HCT116 (cell line): ENCODE results near the gene LCAT. TPM values are rescaled to one million over a fixed set of nuclear protein-coding genes. Genes with fewer than 3 reads are reported as not detected.

Experiments
- ATAC-seq: fragments of 200-7000 bp; cut with Tn5 transposase; 2 replicates; pipeline ENCODE4 v1.9.1; 2020; ENCODE audit warnings: mild to moderate bottlenecking, moderate library complexity
- BruUV-seq: library from RNA; stranded (reverse); fragments of 400-500 nt; replicated peaks from 2 replicates; lab custom pipeline; 2021; lab: Mats Ljungman, UMichigan
- CTCF ChIA-PET: fragments of 300-600 bp; sonication (Branson Sonifier 250); formaldehyde crosslinking; loops from one replicate; lab custom pipeline; 2021; ENCODE audit warnings: antibody characterized with exemption; lab: Charles Lee
- POLR2A ChIA-PET: fragments of 300-600, 350-600 bp; sonication (Branson Sonifier 250); formaldehyde crosslinking; loops from one replicate; lab custom pipeline; 2021; ENCODE audit warnings: antibody characterized with exemption; lab: Charles Lee
- RAD21 ChIA-PET, 2 experiments: fragments of 300-600 bp; sonication (Branson Sonifier 250); formaldehyde crosslinking; loops; one replicate each; lab custom pipeline; 2023; ENCODE audit warnings: low total read pairs in 2 of 2; ENCODE audit not compliant: uncharacterized antibody in 2 of 2, unreplicated experiment in 2 of 2, low non-redundant PET in 1 of 2; lab: Charles Lee
- DNase-seq: peaks from one replicate; pipeline ENCODE4 v3.0.0-alpha.2; 2010; ENCODE audit warnings: low read depth, low spot score
- H2AFZ ChIP-seq: fragments of 200-600 bp; shearing (Covaris generic), sonication (generic); 2 replicates; pipeline ENCODE4 v1.6.1; 2017; ENCODE audit warnings: low read depth, mixed run types, mixed read lengths, antibody characterized with exemption, low read length; ENCODE audit not compliant: poor library complexity, severe bottlenecking
- H3K27ac ChIP-seq: 2 replicates; pipeline ENCODE4 v1.5.1; 2012; ENCODE audit warnings: low read depth, low read length
- H3K27me3 ChIP-seq: fragments of 200-600 bp; sonication (generic); 2 replicates; pipeline ENCODE4 v1.6.1; 2016; ENCODE audit warnings: mixed run types, low read length, mixed read lengths; ENCODE audit not compliant: insufficient read depth
- H3K36me3 ChIP-seq, 2 experiments: fragments of 200-500 bp in 1 of 2; fragments of 200-600 bp in 1 of 2; sonication (Bioruptor generic) in 1 of 2; sonication (generic) in 1 of 2; 2 replicates each; pipeline versions ENCODE4 v1.5.1 to v1.6.1; 2014 to 2016; ENCODE audit warnings: low read length in 2 of 2, inconsistent platforms in 1 of 2, mixed read lengths in 1 of 2, mixed run types in 1 of 2; ENCODE audit not compliant: insufficient read depth in 2 of 2, control insufficient read depth in 1 of 2
- H3K4me1 ChIP-seq, 2 experiments: fragments of 200-600 bp in 1 of 2; sonication (generic) in 1 of 2; 2 replicates each; pipeline versions ENCODE4 v1.5.1 to v1.6.1; 2012 to 2017; ENCODE audit warnings: low read length in 2 of 2, inconsistent platforms in 1 of 2, mild to moderate bottlenecking in 1 of 2, mixed read lengths in 1 of 2, mixed run types in 1 of 2, moderate library complexity in 1 of 2; ENCODE audit not compliant: insufficient read depth in 2 of 2, control insufficient read depth in 1 of 2
- H3K4me2 ChIP-seq: fragments of 200-600 bp; sonication (generic); 2 replicates; pipeline ENCODE4 v1.6.1; 2017; ENCODE audit warnings: mixed run types, low read length, mixed read lengths
- H3K4me3 ChIP-seq, 2 experiments: fragments of 200-600 bp in 1 of 2; sonication (generic) in 1 of 2; replicated peaks in 1 of 2; 2 replicates each; pipeline ENCODE4 v1.5.1; 2011 to 2016; ENCODE audit warnings: low read length in 2 of 2, control low read depth in 1 of 2, low read depth in 1 of 2, mild to moderate bottlenecking in 1 of 2, mixed read lengths in 1 of 2, mixed run types in 1 of 2
- H3K79me2 ChIP-seq: fragments of 200-600 bp; sonication (generic); 2 replicates; pipeline ENCODE4 v1.6.1; 2017; ENCODE audit warnings: mild to moderate bottlenecking, mixed run types, low read length, moderate library complexity, mixed read lengths; ENCODE audit not compliant: insufficient read depth
- H3K9ac ChIP-seq: fragments of 200-600 bp; sonication (generic); 2 replicates; pipeline ENCODE4 v1.6.1; 2016; ENCODE audit warnings: low read length, mixed read lengths
- H3K9me2 ChIP-seq: fragments of 200-600 bp; sonication (generic), shearing (Covaris generic); 2 replicates; pipeline ENCODE4 v1.6.1; 2017; ENCODE audit warnings: mixed run types, mild to moderate bottlenecking, moderate library complexity; ENCODE audit not compliant: insufficient read depth
- H3K9me3 ChIP-seq, 2 experiments: fragments of 200-500 bp in 1 of 2; fragments of 200-600 bp in 1 of 2; sonication (Bioruptor generic) in 1 of 2; sonication (generic) in 1 of 2; 2 replicates each; pipeline ENCODE4 v1.6.1; 2014 to 2017; ENCODE audit warnings: low read length in 2 of 2, mixed read lengths in 2 of 2, inconsistent platforms in 1 of 2, low read depth in 1 of 2, mild to moderate bottlenecking in 1 of 2, mixed run types in 1 of 2, moderate library complexity in 1 of 2; ENCODE audit not compliant: control insufficient read depth in 1 of 2, insufficient read depth in 1 of 2
- H4K20me1 ChIP-seq: fragments of 200-600 bp; sonication (generic), shearing (Covaris generic); 2 replicates; pipeline ENCODE4 v1.6.1; 2017; ENCODE audit warnings: mixed run types, mild to moderate bottlenecking, moderate library complexity; ENCODE audit not compliant: insufficient read depth
- ATF3 ChIP-seq: IDR thresholded peaks from 2 replicates; pipeline ENCODE4 v1.6.1; 2012
- CBX3 ChIP-seq: IDR thresholded peaks from 2 replicates; pipeline ENCODE4 v1.6.1; 2012; ENCODE audit warnings: low read depth
- CEBPB ChIP-seq: IDR thresholded peaks from 2 replicates; pipeline ENCODE4 v1.6.1; 2012; ENCODE audit warnings: low read depth
- EGR1 ChIP-seq: IDR thresholded peaks from 2 replicates; pipeline ENCODE4 v1.6.1; 2012; ENCODE audit warnings: low read depth
- EZH2phosphoT487 ChIP-seq: fragments of 200-600 bp; IDR thresholded peaks from 2 replicates; pipeline ENCODE4 v1.6.1; 2018; ENCODE audit warnings: antibody characterized with exemption, borderline replicate concordance
- FOSL1 ChIP-seq: IDR thresholded peaks from 2 replicates; pipeline ENCODE4 v1.6.1; 2012; ENCODE audit warnings: low read depth
- POLR2A ChIP-seq: IDR thresholded peaks from 2 replicates; pipeline ENCODE4 v1.7.0; 2011; ENCODE audit warnings: borderline replicate concordance; ENCODE audit not compliant: insufficient read depth, insufficient read length; ENCODE audit errors: extremely low read depth
- RAD21 ChIP-seq: IDR thresholded peaks from 2 replicates; pipeline ENCODE4 v1.6.1; 2012; ENCODE audit warnings: low read depth, mild to moderate bottlenecking
- REST ChIP-seq: IDR thresholded peaks from 2 replicates; pipeline ENCODE4 v1.6.1; 2012; ENCODE audit warnings: low read depth
- SIN3A ChIP-seq: IDR thresholded peaks from 2 replicates; pipeline ENCODE4 v1.6.1; 2012; ENCODE audit warnings: low read depth
- SP1 ChIP-seq: IDR thresholded peaks from 2 replicates; pipeline ENCODE4 v1.6.1; 2012; ENCODE audit warnings: low read depth
- SRF ChIP-seq: IDR thresholded peaks from 2 replicates; pipeline ENCODE4 v1.6.1; 2012; ENCODE audit warnings: low read depth
- TCF7L2 ChIP-seq: IDR thresholded peaks from 2 replicates; pipeline ENCODE4 v1.7.0; 2011; ENCODE audit warnings: borderline replicate concordance, inconsistent platforms; ENCODE audit not compliant: insufficient read depth, insufficient read length; ENCODE audit errors: extremely low read depth
- YY1 ChIP-seq: IDR thresholded peaks from 2 replicates; pipeline ENCODE4 v1.6.1; 2011; ENCODE audit warnings: low read length, low read depth, moderate library complexity, mild to moderate bottlenecking; ENCODE audit not compliant: insufficient replicate concordance; ENCODE audit errors: extremely low read depth
- ZFX ChIP-seq: fragments of 450-650 bp; IDR thresholded peaks from 2 replicates; pipeline ENCODE4 v1.6.1; 2017
- ZNF274 ChIP-seq: fragments of 200-500 bp; sonication (Bioruptor generic); IDR thresholded peaks from 2 replicates; pipeline ENCODE4 v1.6.1; 2014; ENCODE audit warnings: mild to moderate bottlenecking, low read depth, low read length, inconsistent platforms
- intact Hi-C: fragments of 100-400 bp; cut with micrococcal nuclease; formaldehyde crosslinking; loops from 2 replicates; pipeline ENCODE4 v1.10.0; 2022
- total RNA-seq: library from RNA; stranded (reverse); gene quantifications from one replicate; pipeline ENCODE4 v1.2.1, GENCODE V29; 2021; ENCODE audit not compliant: unreplicated experiment
- TF ChIP-seq, protein P1 (sequence below): IDR thresholded peaks from 2 replicates; pipeline ENCODE4 v1.6.1; 2012
- TF ChIP-seq, protein P2 (sequence below): IDR thresholded peaks from 2 replicates; pipeline ENCODE4 v1.6.1; 2011; ENCODE audit warnings: mild to moderate bottlenecking, low read length, moderate library complexity; ENCODE audit not compliant: insufficient replicate concordance; ENCODE audit errors: extremely low read depth

LCAT gene
- total RNA-seq, 1 experiment from 2014 or later, result 17.6 TPM

GRCh38 chr16:67930678-67931211, 13.2 kb downstream of the LCAT start:
- Histone ChIP-seq H3K27ac (no peak overlapping the region), H3K4me2 (no peak overlapping the region), H3K4me3 (no peak overlapping the region), H3K79me2 (peaks cover 19% of the 10 kb centered on the region), H2AFZ (no peak overlapping the region), H3K4me1 (peaks cover 0 to 16% of the 10 kb centered on the region in 2 experiments; a peak in 3 of 4 replicates), H3K9me3 (no peaks in the 10 kb centered on the region), H4K20me1 (no peaks in the 10 kb centered on the region), H3K9ac (no peak overlapping the region), H3K36me3 (peaks cover 0 to 8% of the 10 kb centered on the region in 2 experiments; a peak in 2 of 4 replicates), H3K9me2 (no peaks in the 10 kb centered on the region), H3K27me3 (no peaks in the 10 kb centered on the region)
- ATAC-seq (no peak), DNase-seq (no peak)
- ChIA-PET POLR2A (no interaction called here), CTCF (interaction anchor here (1.0 kb wide), 1 partner anchor 47 kb away, joined by 4 read pairs; no protein-coding TSS in a partner anchor), RAD21 (interaction anchor here in 1 of 2 experiments (0.6 kb wide), 1 partner anchor 410 kb away, joined by 9 read pairs; no protein-coding TSS in a partner anchor)
- no TSS peak for BruUV-seq
- intact Hi-C loops, result loop anchor here (10.0 kb wide), 1 partner anchor 406 kb away; the partner anchor contains the start of gene RIPOR1
- TF ChIP-seq ZFX (no peak), TCF7L2 (no peak), CBX3 (no peak), REST (no peak), RAD21 (no peak), CEBPB (no peak), SRF (no peak), YY1 (no peak), EZH2phosphoT487 (no peak), ATF3 (no peak), EGR1 (no peak), SIN3A (no peak), SP1 (no peak), FOSL1 (no peak), ZNF274 (no peak), POLR2A (no peak)
- TF ChIP-seq, protein P1, sequence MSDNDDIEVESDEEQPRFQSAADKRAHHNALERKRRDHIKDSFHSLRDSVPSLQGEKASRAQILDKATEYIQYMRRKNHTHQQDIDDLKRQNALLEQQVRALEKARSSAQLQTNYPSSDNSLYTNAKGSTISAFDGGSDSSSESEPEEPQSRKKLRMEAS, result no peak
- TF ChIP-seq, protein P2, sequence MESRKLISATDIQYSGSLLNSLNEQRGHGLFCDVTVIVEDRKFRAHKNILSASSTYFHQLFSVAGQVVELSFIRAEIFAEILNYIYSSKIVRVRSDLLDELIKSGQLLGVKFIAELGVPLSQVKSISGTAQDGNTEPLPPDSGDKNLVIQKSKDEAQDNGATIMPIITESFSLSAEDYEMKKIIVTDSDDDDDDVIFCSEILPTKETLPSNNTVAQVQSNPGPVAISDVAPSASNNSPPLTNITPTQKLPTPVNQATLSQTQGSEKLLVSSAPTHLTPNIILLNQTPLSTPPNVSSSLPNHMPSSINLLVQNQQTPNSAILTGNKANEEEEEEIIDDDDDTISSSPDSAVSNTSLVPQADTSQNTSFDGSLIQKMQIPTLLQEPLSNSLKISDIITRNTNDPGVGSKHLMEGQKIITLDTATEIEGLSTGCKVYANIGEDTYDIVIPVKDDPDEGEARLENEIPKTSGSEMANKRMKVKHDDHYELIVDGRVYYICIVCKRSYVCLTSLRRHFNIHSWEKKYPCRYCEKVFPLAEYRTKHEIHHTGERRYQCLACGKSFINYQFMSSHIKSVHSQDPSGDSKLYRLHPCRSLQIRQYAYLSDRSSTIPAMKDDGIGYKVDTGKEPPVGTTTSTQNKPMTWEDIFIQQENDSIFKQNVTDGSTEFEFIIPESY, result no peak
